HCT116 (cell line): Measurements from ENCODE around the gene CEP170B. TPM values are rescaled to one million over a fixed set of nuclear protein-coding genes. Genes with fewer than 3 reads are reported as not detected.

Experiments used
- ATAC-seq: fragments of 200-7000 bp; cut with Tn5 transposase; 2 replicates; pipeline ENCODE4 v1.9.1; 2020; ENCODE audit warnings: mild to moderate bottlenecking, moderate library complexity
- BruUV-seq: library from RNA; stranded (reverse); fragments of 400-500 nt; replicated peaks from 2 replicates; lab custom pipeline; 2021; lab: Mats Ljungman, UMichigan
- CTCF ChIA-PET: fragments of 300-600 bp; sonication (Branson Sonifier 250); formaldehyde crosslinking; loops from one replicate; lab custom pipeline; 2021; ENCODE audit warnings: antibody characterized with exemption; lab: Charles Lee
- POLR2A ChIA-PET: fragments of 300-600, 350-600 bp; sonication (Branson Sonifier 250); formaldehyde crosslinking; loops from one replicate; lab custom pipeline; 2021; ENCODE audit warnings: antibody characterized with exemption; lab: Charles Lee
- RAD21 ChIA-PET, 2 experiments: fragments of 300-600 bp; sonication (Branson Sonifier 250); formaldehyde crosslinking; loops; one replicate each; lab custom pipeline; 2023; ENCODE audit warnings: low total read pairs in 2 of 2; ENCODE audit not compliant: uncharacterized antibody in 2 of 2, unreplicated experiment in 2 of 2, low non-redundant PET in 1 of 2; lab: Charles Lee
- DNase-seq: peaks from one replicate; pipeline ENCODE4 v3.0.0-alpha.2; 2010; ENCODE audit warnings: low read depth, low spot score
- H2AFZ ChIP-seq: fragments of 200-600 bp; shearing (Covaris generic), sonication (generic); 2 replicates; pipeline ENCODE4 v1.6.1; 2017; ENCODE audit warnings: low read depth, mixed run types, mixed read lengths, antibody characterized with exemption, low read length; ENCODE audit not compliant: poor library complexity, severe bottlenecking
- H3K27ac ChIP-seq: 2 replicates; pipeline ENCODE4 v1.5.1; 2012; ENCODE audit warnings: low read depth, low read length
- H3K27me3 ChIP-seq: fragments of 200-600 bp; sonication (generic); 2 replicates; pipeline ENCODE4 v1.6.1; 2016; ENCODE audit warnings: mixed run types, low read length, mixed read lengths; ENCODE audit not compliant: insufficient read depth
- H3K36me3 ChIP-seq, 2 experiments: fragments of 200-500 bp in 1 of 2; fragments of 200-600 bp in 1 of 2; sonication (Bioruptor generic) in 1 of 2; sonication (generic) in 1 of 2; 2 replicates each; pipeline versions ENCODE4 v1.5.1 to v1.6.1; 2014 to 2016; ENCODE audit warnings: low read length in 2 of 2, inconsistent platforms in 1 of 2, mixed read lengths in 1 of 2, mixed run types in 1 of 2; ENCODE audit not compliant: insufficient read depth in 2 of 2, control insufficient read depth in 1 of 2
- H3K4me1 ChIP-seq, 2 experiments: fragments of 200-600 bp in 1 of 2; sonication (generic) in 1 of 2; 2 replicates each; pipeline versions ENCODE4 v1.5.1 to v1.6.1; 2012 to 2017; ENCODE audit warnings: low read length in 2 of 2, inconsistent platforms in 1 of 2, mild to moderate bottlenecking in 1 of 2, mixed read lengths in 1 of 2, mixed run types in 1 of 2, moderate library complexity in 1 of 2; ENCODE audit not compliant: insufficient read depth in 2 of 2, control insufficient read depth in 1 of 2
- H3K4me2 ChIP-seq: fragments of 200-600 bp; sonication (generic); 2 replicates; pipeline ENCODE4 v1.6.1; 2017; ENCODE audit warnings: mixed run types, low read length, mixed read lengths
- H3K4me3 ChIP-seq, 2 experiments: fragments of 200-600 bp in 1 of 2; sonication (generic) in 1 of 2; replicated peaks in 1 of 2; 2 replicates each; pipeline ENCODE4 v1.5.1; 2011 to 2016; ENCODE audit warnings: low read length in 2 of 2, control low read depth in 1 of 2, low read depth in 1 of 2, mild to moderate bottlenecking in 1 of 2, mixed read lengths in 1 of 2, mixed run types in 1 of 2
- H3K79me2 ChIP-seq: fragments of 200-600 bp; sonication (generic); 2 replicates; pipeline ENCODE4 v1.6.1; 2017; ENCODE audit warnings: mild to moderate bottlenecking, mixed run types, low read length, moderate library complexity, mixed read lengths; ENCODE audit not compliant: insufficient read depth
- H3K9ac ChIP-seq: fragments of 200-600 bp; sonication (generic); 2 replicates; pipeline ENCODE4 v1.6.1; 2016; ENCODE audit warnings: low read length, mixed read lengths
- H3K9me2 ChIP-seq: fragments of 200-600 bp; sonication (generic), shearing (Covaris generic); 2 replicates; pipeline ENCODE4 v1.6.1; 2017; ENCODE audit warnings: mixed run types, mild to moderate bottlenecking, moderate library complexity; ENCODE audit not compliant: insufficient read depth
- H3K9me3 ChIP-seq, 2 experiments: fragments of 200-500 bp in 1 of 2; fragments of 200-600 bp in 1 of 2; sonication (Bioruptor generic) in 1 of 2; sonication (generic) in 1 of 2; 2 replicates each; pipeline ENCODE4 v1.6.1; 2014 to 2017; ENCODE audit warnings: low read length in 2 of 2, mixed read lengths in 2 of 2, inconsistent platforms in 1 of 2, low read depth in 1 of 2, mild to moderate bottlenecking in 1 of 2, mixed run types in 1 of 2, moderate library complexity in 1 of 2; ENCODE audit not compliant: control insufficient read depth in 1 of 2, insufficient read depth in 1 of 2
- H4K20me1 ChIP-seq: fragments of 200-600 bp; sonication (generic), shearing (Covaris generic); 2 replicates; pipeline ENCODE4 v1.6.1; 2017; ENCODE audit warnings: mixed run types, mild to moderate bottlenecking, moderate library complexity; ENCODE audit not compliant: insufficient read depth
- CTCF ChIP-seq, 3 experiments: fragments of 200-600 bp in 1 of 3; sonication (generic) in 1 of 3; IDR thresholded peaks in 2 of 3; conservative IDR thresholded peaks in 1 of 3; 2 replicates each; pipeline ENCODE4 v1.5.1; 2012 to 2017; ENCODE audit warnings: low read depth in 2 of 3, low read length in 2 of 3, antibody characterized with exemption in 1 of 3, borderline replicate concordance in 1 of 3, control low read depth in 1 of 3, mild to moderate bottlenecking in 1 of 3, mixed read lengths in 1 of 3, mixed run types in 1 of 3, moderate library complexity in 1 of 3; ENCODE audit not compliant: insufficient read depth in 1 of 3
- RAD21 ChIP-seq: IDR thresholded peaks from 2 replicates; pipeline ENCODE4 v1.6.1; 2012; ENCODE audit warnings: low read depth, mild to moderate bottlenecking
- YY1 ChIP-seq: IDR thresholded peaks from 2 replicates; pipeline ENCODE4 v1.6.1; 2011; ENCODE audit warnings: low read length, low read depth, moderate library complexity, mild to moderate bottlenecking; ENCODE audit not compliant: insufficient replicate concordance; ENCODE audit errors: extremely low read depth
- intact Hi-C: fragments of 100-400 bp; cut with micrococcal nuclease; formaldehyde crosslinking; loops from 2 replicates; pipeline ENCODE4 v1.10.0; 2022
- total RNA-seq: library from RNA; stranded (reverse); gene quantifications from one replicate; pipeline ENCODE4 v1.2.1, GENCODE V29; 2021; ENCODE audit not compliant: unreplicated experiment

The CEP170B gene
- total RNA-seq, 1 experiment from 2014 or later: 45.9 TPM

- H3K27ac ChIP-seq: no peak overlapping the region; the same call in 1 of the 2 replicates
- ChIA-PET RAD21 (interaction anchor here in 1 of 2 experiments (0.7 kb wide), 1 partner anchor 18 kb away, joined by 4 read pairs; no protein-coding TSS in a partner anchor), CTCF (no interaction called here), POLR2A (interaction anchor here (1.0 kb wide), 1 partner anchor 68 kb away, joined by 4 read pairs; the partner anchor contains the start of gene SIVA1)
- DNase-seq (no peak), ATAC-seq (peak; percentile 58)
- H3K79me2 ChIP-seq: peaks cover 9% of the 10 kb centered on the region
- no peaks in the 10 kb centered on the region for H3K27me3 ChIP-seq
- no peak overlapping the region for H3K4me3 ChIP-seq
- intact Hi-C loops: no loop called here
- BruUV-seq: no TSS peak
- H3K9me2 ChIP-seq: no peaks in the 10 kb centered on the region
- no peaks in the 10 kb centered on the region for H4K20me1 ChIP-seq
- TF ChIP-seq RAD21 (peak; percentile 43; the same call in 1 of the 2 replicates), YY1 (no peak), CTCF (IDR thresholded peaks at IDR 0.05 in 2 of 3, conservative IDR thresholded peaks at IDR 0.05 in 1 of 3; ENCODE audit: borderline replicate concordance in 1 of 3, insufficient read depth in 1 of 3, low read depth in 2 of 3, low read length in 2 of 3) (peak in 2 of 3 experiments; percentile 20 to 32; a peak in 3 of 6 replicates)
- H3K4me2 ChIP-seq: no peak overlapping the region; the same call in 1 of the 2 replicates
- no peak overlapping the region for H2AFZ ChIP-seq
- H3K9me3 ChIP-seq: peaks cover 0 to 7% of the 10 kb centered on the region in 2 experiments; a peak in 1 of 4 replicates
- H3K36me3 ChIP-seq: no peaks in the 10 kb centered on the region
- H3K9ac ChIP-seq: no peak overlapping the region
- peaks cover 12 to 27% of the 10 kb centered on the region in 2 experiments for H3K4me1 ChIP-seq
Observed at GRCh38 chr14:104820669-104821228, 44.3 kb upstream of the CEP170B start.
